ENCODE data around the gene THOC6. TPM values are rescaled to one million over a fixed set of nuclear protein-coding genes. Genes with fewer than 3 reads are reported as not detected.

THOC6 gene
- total RNA-seq, 1 donor from 2014 or later = 16.6 TPM

DNA sequence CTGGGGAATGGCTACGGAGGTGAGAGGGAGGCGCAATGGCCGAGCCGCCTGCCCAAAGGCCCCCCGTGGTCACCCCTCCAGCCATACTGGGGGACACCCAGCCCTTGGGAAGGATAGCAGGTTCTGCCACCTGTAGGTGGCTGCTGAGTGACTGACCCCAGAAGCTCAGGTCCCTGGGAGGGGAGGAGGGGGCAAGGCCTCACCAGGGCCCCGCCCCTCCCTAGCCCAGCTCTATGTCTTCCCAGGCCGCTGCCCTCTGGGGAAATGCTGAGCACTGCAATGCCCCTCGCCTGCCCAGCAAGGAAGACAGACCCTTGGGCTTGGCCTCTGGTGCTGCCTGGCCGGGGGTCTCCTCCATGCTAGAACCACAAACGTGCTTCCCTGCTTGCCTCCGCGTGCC is 22.5 kb upstream of the THOC6 start:
- H3K27ac Mint-ChIP-seq = no peak overlapping the region
- H3K36me3 Mint-ChIP-seq = no peaks in the 10 kb centered on the region
- Histone ChIP-seq H3K27ac (no peak overlapping the region), H3K9me3 (ENCODE audit: low read depth) (no peaks in the 10 kb centered on the region), H3K79me2 (ENCODE audit: low read depth) (no peaks in the 10 kb centered on the region), H3K27me3 (peaks cover 18% of the 10 kb centered on the region), H4K20me1 (ENCODE audit: low read depth) (peaks cover 11% of the 10 kb centered on the region), H3K4me1 (no peaks in the 10 kb centered on the region), H3K36me3 (no peaks in the 10 kb centered on the region), H2AFZ (replicated peaks) (no peak overlapping the region), H3K4me3 (no peak overlapping the region), H3K9ac (no peak overlapping the region), H3K4me2 (no peak overlapping the region), H3F3A (ENCODE audit: low read depth) (peaks cover 15% of the 10 kb centered on the region)
- H3K4me1 Mint-ChIP-seq = peaks cover 4% of the 10 kb centered on the region
- peaks cover 18% of the 10 kb centered on the region for H3K27me3 Mint-ChIP-seq (ENCODE audit: insufficient read depth, low read depth)
- H3K9me3 Mint-ChIP-seq = peaks cover 2% of the 10 kb centered on the region
- TF ChIP-seq EZH2phosphoT487 (IDR thresholded peaks at IDR 0.05) (no peak), EZH2 (IDR thresholded peaks at IDR 0.05) (no peak)
- TF ChIP-seq, protein P1, sequence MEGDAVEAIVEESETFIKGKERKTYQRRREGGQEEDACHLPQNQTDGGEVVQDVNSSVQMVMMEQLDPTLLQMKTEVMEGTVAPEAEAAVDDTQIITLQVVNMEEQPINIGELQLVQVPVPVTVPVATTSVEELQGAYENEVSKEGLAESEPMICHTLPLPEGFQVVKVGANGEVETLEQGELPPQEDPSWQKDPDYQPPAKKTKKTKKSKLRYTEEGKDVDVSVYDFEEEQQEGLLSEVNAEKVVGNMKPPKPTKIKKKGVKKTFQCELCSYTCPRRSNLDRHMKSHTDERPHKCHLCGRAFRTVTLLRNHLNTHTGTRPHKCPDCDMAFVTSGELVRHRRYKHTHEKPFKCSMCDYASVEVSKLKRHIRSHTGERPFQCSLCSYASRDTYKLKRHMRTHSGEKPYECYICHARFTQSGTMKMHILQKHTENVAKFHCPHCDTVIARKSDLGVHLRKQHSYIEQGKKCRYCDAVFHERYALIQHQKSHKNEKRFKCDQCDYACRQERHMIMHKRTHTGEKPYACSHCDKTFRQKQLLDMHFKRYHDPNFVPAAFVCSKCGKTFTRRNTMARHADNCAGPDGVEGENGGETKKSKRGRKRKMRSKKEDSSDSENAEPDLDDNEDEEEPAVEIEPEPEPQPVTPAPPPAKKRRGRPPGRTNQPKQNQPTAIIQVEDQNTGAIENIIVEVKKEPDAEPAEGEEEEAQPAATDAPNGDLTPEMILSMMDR (IDR thresholded peaks at IDR 0.05) = no peak
- DNase-seq (ENCODE audit: low spot score) = peak; percentile 54
- no peak overlapping the region for H3K4me3 Mint-ChIP-seq

DNA sequence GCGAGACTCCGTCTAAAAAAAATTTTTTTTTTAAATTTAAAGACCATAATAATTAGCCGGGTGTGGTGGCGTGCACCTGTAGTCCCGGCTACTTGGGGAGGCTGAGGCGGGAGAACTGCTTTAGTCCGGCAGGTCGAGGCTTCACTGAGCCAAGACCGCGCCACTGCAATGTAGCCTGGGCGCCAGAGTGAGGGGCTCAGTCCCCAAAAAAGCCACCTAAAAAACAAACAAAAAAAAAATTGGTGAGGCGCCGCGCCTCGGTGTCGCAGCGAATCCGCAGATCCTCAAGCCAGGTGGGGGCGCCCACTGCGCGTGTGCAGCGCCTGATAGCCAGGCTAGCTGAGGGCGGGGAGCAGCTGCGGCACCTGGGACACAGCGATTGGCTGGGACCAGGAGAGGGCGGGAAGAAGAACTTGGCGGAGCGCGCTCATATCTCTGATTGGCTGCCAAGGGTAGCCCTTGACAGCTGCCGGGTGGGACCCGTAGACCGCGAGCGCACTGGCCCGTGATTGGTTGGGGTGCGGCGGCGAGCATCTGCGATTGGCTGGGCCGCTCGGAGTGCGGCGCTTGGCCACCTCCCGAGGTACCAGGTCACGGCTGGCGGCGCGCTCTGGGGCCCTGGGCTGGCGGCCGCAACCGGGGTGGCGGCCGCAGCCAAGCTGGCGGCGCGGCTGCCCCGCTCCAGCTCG is 20.1 kb upstream of the THOC6 start:
- no peak overlapping the region for H3K9ac ChIP-seq
- Mint-ChIP-seq H3K27me3 (ENCODE audit: insufficient read depth, low read depth) (peaks cover 38% of the 10 kb centered on the region), H3K36me3 (no peaks in the 10 kb centered on the region), H3K4me3 (peak overlapping the region; percentile 78), H3K9me3 (peaks cover 2% of the 10 kb centered on the region), H3K27ac (no peak overlapping the region), H3K4me1 (peaks cover 16% of the 10 kb centered on the region)
- peaks cover 31% of the 10 kb centered on the region for H3F3A ChIP-seq (ENCODE audit: low read depth)
- H3K27ac ChIP-seq = no peak overlapping the region
- peak; percentile 99 for DNase-seq (ENCODE audit: low spot score)
- H3K4me1 ChIP-seq = peaks cover 18% of the 10 kb centered on the region
- H3K27me3 ChIP-seq = peaks cover 42% of the 10 kb centered on the region
- TF ChIP-seq, protein P1 (IDR thresholded peaks at IDR 0.05) = peak; percentile 57
- no peak for TF ChIP-seq EZH2phosphoT487 (IDR thresholded peaks at IDR 0.05)
- no peak overlapping the region for H2AFZ ChIP-seq (replicated peaks)
- no peak overlapping the region for H3K4me3 ChIP-seq
- H3K36me3 ChIP-seq = no peaks in the 10 kb centered on the region
- H3K9me3 ChIP-seq (ENCODE audit: low read depth) = no peaks in the 10 kb centered on the region
- no peak overlapping the region for H3K4me2 ChIP-seq
- no peaks in the 10 kb centered on the region for H3K79me2 ChIP-seq (ENCODE audit: low read depth)
- peaks cover 11% of the 10 kb centered on the region for H4K20me1 ChIP-seq (ENCODE audit: low read depth)

DNA sequence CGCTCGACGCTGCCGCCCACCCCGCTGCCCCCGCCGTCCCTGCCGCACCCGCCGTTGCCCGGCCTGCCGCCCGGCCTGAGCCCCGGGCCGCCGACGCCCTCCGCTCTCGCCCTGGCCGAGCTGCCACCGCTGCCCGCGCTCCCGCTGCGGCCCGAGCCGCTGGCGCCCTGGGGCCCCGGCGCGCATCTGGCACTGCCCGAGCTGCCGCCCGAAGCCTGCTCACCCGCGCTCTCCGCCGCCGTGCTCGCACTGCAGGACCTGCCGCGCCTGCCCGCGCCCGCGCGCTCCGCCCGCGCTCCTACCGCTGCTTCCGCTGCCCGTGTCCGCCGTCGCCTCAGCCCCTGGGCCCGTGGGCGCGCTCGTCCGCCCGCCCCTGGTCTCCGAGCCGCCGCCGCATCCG is 19.5 kb upstream of the THOC6 start:
- no peak overlapping the region for H3K27ac ChIP-seq
- H4K20me1 ChIP-seq (ENCODE audit: low read depth) = peaks cover 11% of the 10 kb centered on the region
- no peak overlapping the region for H2AFZ ChIP-seq (replicated peaks)
- peaks cover 19% of the 10 kb centered on the region for H3K4me1 ChIP-seq
- peak; percentile 50 for DNase-seq (ENCODE audit: low spot score)
- H3K9ac ChIP-seq = no peak overlapping the region
- H3K4me1 Mint-ChIP-seq = peaks cover 18% of the 10 kb centered on the region
- H3K9me3 Mint-ChIP-seq = peaks cover 2% of the 10 kb centered on the region
- H3K27ac Mint-ChIP-seq = no peak overlapping the region
- no peak overlapping the region for H3K4me2 ChIP-seq
- H3K79me2 ChIP-seq (ENCODE audit: low read depth) = no peaks in the 10 kb centered on the region
- H3K4me3 Mint-ChIP-seq = no peak overlapping the region
- H3K36me3 ChIP-seq = no peaks in the 10 kb centered on the region
- H3K9me3 ChIP-seq (ENCODE audit: low read depth) = no peaks in the 10 kb centered on the region
- peaks cover 48% of the 10 kb centered on the region for H3K27me3 ChIP-seq
- peaks cover 37% of the 10 kb centered on the region for H3F3A ChIP-seq (ENCODE audit: low read depth)
- no peaks in the 10 kb centered on the region for H3K36me3 Mint-ChIP-seq
- H3K27me3 Mint-ChIP-seq (ENCODE audit: insufficient read depth, low read depth) = peaks cover 38% of the 10 kb centered on the region
- TF ChIP-seq, protein P1 (IDR thresholded peaks at IDR 0.05) = no peak
- TF ChIP-seq EZH2 (IDR thresholded peaks at IDR 0.05) = no peak
- no peak for TF ChIP-seq EZH2phosphoT487 (IDR thresholded peaks at IDR 0.05)
- no peak overlapping the region for H3K4me3 ChIP-seq

Measured in neural progenitor cell (in vitro differentiated cells).